ENCODE measurements around the gene PCSK9. TPM values are rescaled to one million over a fixed set of nuclear protein-coding genes. Genes with fewer than 3 reads are reported as not detected.

PCSK9 gene
- total and polyA plus RNA-seq, 2 of the 13 experiments (the other 11 are each of a cell fraction or from before 2014, with no cell fraction given): 33.3 to 80.5 TPM

DNA sequence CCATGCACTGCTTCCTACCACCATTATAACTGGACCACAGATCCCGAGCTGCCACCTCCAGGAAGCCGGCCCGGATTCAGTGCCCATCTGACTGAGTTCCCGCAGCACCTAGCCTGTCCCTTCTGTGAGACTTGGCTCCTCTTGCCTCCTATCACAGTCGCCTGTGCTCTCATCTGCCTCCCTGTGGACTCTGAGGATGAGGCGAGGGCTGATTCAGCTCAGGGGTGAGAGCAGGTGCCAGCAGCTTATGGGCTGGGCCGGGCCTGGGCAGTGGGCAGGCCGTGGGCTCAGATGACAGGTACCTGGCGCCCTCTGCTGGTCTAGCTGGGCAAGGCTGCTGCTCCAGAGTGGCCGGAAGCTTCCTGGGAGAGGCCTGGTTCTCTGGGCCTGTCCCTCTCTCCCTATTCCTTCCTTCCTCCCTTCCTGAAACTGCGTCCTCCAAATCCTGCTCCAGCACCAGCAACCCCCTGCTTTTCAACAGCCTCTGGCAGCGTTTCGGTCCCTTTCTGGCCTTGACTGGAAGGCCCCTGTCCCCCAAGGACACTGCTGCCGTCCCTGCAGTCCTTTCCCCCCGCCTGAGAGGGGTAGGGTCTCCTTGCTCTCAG is 17.3 kb upstream of the PCSK9 start (continued):
- TF ChIP-seq, protein P1, sequence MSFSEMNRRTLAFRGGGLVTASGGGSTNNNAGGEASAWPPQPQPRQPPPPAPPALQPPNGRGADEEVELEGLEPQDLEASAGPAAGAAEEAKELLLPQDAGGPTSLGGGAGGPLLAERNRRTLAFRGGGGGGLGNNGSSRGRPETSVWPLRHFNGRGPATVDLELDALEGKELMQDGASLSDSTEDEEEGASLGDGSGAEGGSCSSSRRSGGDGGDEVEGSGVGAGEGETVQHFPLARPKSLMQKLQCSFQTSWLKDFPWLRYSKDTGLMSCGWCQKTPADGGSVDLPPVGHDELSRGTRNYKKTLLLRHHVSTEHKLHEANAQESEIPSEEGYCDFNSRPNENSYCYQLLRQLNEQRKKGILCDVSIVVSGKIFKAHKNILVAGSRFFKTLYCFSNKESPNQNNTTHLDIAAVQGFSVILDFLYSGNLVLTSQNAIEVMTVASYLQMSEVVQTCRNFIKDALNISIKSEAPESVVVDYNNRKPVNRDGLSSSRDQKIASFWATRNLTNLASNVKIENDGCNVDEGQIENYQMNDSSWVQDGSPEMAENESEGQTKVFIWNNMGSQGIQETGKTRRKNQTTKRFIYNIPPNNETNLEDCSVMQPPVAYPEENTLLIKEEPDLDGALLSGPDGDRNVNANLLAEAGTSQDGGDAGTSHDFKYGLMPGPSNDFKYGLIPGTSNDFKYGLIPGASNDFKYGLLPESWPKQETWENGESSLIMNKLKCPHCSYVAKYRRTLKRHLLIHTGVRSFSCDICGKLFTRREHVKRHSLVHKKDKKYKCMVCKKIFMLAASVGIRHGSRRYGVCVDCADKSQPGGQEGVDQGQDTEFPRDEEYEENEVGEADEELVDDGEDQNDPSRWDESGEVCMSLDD (CRISPR knock-in tag; IDR thresholded peaks at IDR 0.05; ENCODE audit: borderline replicate concordance): no peak
- TF ChIP-seq, protein P2, sequence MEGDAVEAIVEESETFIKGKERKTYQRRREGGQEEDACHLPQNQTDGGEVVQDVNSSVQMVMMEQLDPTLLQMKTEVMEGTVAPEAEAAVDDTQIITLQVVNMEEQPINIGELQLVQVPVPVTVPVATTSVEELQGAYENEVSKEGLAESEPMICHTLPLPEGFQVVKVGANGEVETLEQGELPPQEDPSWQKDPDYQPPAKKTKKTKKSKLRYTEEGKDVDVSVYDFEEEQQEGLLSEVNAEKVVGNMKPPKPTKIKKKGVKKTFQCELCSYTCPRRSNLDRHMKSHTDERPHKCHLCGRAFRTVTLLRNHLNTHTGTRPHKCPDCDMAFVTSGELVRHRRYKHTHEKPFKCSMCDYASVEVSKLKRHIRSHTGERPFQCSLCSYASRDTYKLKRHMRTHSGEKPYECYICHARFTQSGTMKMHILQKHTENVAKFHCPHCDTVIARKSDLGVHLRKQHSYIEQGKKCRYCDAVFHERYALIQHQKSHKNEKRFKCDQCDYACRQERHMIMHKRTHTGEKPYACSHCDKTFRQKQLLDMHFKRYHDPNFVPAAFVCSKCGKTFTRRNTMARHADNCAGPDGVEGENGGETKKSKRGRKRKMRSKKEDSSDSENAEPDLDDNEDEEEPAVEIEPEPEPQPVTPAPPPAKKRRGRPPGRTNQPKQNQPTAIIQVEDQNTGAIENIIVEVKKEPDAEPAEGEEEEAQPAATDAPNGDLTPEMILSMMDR (CRISPR knock-in tag; IDR thresholded peaks at IDR 0.05): peak; percentile 99
- TF ChIP-seq, protein P3, sequence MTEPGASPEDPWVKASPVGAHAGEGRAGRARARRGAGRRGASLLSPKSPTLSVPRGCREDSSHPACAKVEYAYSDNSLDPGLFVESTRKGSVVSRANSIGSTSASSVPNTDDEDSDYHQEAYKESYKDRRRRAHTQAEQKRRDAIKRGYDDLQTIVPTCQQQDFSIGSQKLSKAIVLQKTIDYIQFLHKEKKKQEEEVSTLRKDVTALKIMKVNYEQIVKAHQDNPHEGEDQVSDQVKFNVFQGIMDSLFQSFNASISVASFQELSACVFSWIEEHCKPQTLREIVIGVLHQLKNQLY (CRISPR knock-in tag; IDR thresholded peaks at IDR 0.05): no peak
- no peak for TF ChIP-seq ZNF431 (CRISPR knock-in tag; IDR thresholded peaks at IDR 0.05; ENCODE audit: borderline replicate concordance, low read depth)
- TF ChIP-seq XBP1 (CRISPR knock-in tag; IDR thresholded peaks at IDR 0.05): no peak
- no peak for TF ChIP-seq SNAPC2 (CRISPR knock-in tag; IDR thresholded peaks at IDR 0.05)
- no peak for TF ChIP-seq NFE2L1 (CRISPR knock-in tag; IDR thresholded peaks at IDR 0.05; ENCODE audit: borderline replicate concordance)
- no peak for TF ChIP-seq ONECUT2 (CRISPR knock-in tag; IDR thresholded peaks at IDR 0.05)
- no peak for TF ChIP-seq CC2D1A (CRISPR knock-in tag; IDR thresholded peaks at IDR 0.05)
- no peak for TF ChIP-seq ZNF883 (CRISPR knock-in tag; IDR thresholded peaks at IDR 0.05; ENCODE audit: not compliant biosample characterization)
- peak; percentile 36; the same call in 1 of the 2 replicates for TF ChIP-seq FOSL2 (CRISPR knock-in tag; IDR thresholded peaks at IDR 0.05)
- peak; percentile 52; the same call in 1 of the 2 replicates for TF ChIP-seq ELF1 (CRISPR knock-in tag; IDR thresholded peaks at IDR 0.05)
- TF ChIP-seq YY1 (IDR thresholded peaks at IDR 0.05; ENCODE audit: insufficient read depth, insufficient replicate concordance, low read depth, low read length): peak; percentile 42
- no peak for TF ChIP-seq HNRNPLL (IDR thresholded peaks at IDR 0.05; ENCODE audit: low read depth, low read length, poor library complexity, severe bottlenecking)
- TF ChIP-seq FOXM1 (CRISPR knock-in tag; IDR thresholded peaks at IDR 0.05): no peak
- no peak for TF ChIP-seq PRPF4 (IDR thresholded peaks at IDR 0.05; ENCODE audit: low read depth, low read length, poor library complexity, severe bottlenecking)
- no peak for TF ChIP-seq CENPX (CRISPR knock-in tag; IDR thresholded peaks at IDR 0.05)
- TF ChIP-seq ZNF24 (IDR thresholded peaks at IDR 0.05): no peak
- no peak for TF ChIP-seq TRIM24 (CRISPR knock-in tag; IDR thresholded peaks at IDR 0.05)
- no peak for TF ChIP-seq ATAD3A (CRISPR knock-in tag; IDR thresholded peaks at IDR 0.05)
- TF ChIP-seq SYNCRIP (IDR thresholded peaks at IDR 0.05; ENCODE audit: insufficient read depth, low read depth, low read length): no peak
- no peak for TF ChIP-seq POLR2AphosphoS2 (IDR thresholded peaks at IDR 0.05; ENCODE audit: low read depth, low read length)
- 0 out of 2 replicates have a peak, but pooled peaks have one; percentile 54 for TF ChIP-seq SRY (CRISPR knock-in tag; IDR thresholded peaks at IDR 0.05)
- TF ChIP-seq, protein P4, sequence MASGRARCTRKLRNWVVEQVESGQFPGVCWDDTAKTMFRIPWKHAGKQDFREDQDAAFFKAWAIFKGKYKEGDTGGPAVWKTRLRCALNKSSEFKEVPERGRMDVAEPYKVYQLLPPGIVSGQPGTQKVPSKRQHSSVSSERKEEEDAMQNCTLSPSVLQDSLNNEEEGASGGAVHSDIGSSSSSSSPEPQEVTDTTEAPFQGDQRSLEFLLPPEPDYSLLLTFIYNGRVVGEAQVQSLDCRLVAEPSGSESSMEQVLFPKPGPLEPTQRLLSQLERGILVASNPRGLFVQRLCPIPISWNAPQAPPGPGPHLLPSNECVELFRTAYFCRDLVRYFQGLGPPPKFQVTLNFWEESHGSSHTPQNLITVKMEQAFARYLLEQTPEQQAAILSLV (CRISPR knock-in tag; IDR thresholded peaks at IDR 0.05; ENCODE audit: borderline replicate concordance): no peak
- no peak for TF ChIP-seq ZEB1 (IDR thresholded peaks at IDR 0.05; ENCODE audit: insufficient replicate concordance, low read depth)
- TF ChIP-seq ZNF839 (CRISPR knock-in tag; IDR thresholded peaks at IDR 0.05; ENCODE audit: borderline replicate concordance): no peak
